Stimulated activated naive CD4-positive, alpha-beta T cell (primary cell): ENCODE data around the gene MAN1A1.

ENCODE experiments used
- DNase-seq, 6 experiments: peaks; one replicate each; lab custom pipeline; 2025; lab: John Stamatoyannopoulos, UW

The MAN1A1 gene

DNA sequence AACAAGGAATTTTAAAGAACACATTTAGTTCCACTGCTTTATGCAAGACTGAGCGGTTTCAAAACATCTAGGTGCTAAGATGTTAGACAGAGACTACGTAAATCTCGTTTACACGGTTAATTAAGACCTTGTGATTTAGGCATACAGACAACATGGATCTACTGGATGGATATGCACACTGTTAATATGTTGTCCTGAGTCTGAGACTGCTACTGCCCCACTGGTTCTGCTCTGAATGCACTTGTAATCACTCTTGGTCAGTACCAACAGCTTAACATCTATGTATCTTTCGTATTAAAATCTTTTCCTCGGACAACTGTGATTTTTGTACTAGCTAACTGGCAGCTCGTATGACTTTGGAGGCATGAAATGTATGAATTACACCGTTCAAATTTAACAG is 3.1 kb downstream of the MAN1A1 start:
- no peak for DNase-seq

DNA sequence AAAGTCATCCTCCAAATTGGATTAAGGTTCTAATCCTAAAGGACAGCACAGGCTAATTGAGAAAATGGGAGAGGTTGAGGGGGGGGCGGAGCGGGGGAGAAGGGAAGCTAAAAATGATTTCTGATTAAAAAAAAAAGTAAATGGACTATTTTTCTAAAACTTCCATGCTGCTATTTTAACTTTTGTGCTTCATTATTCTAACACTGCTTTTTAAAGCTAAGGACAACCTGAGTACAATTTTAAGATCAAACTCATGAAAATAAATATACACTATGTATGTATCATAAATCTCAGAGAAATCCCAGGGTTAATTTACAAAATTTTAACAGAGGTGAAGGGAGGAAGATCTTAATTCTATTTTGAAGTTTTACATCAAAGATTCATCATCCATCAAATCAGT is 4.4 kb downstream of the MAN1A1 start:
- DNase-seq = no peak

DNA sequence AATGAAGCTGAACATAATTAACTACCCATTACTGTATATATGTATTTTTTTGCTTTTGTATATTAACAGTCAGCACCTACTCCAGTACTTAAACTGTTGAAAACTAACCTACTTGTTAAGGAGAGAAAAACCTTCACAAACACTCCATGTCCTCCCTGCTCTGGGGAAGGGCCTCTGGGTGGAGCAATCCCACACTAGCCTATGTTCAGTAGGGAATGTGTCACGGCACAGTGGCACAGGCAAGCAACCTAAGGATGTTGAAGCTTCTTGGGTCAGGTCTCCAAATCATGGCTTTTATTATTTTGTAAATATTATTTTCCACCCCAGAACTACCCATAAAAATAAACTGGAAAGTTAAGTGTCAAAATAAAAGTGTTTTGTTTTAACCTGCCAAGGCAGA is 5.3 kb downstream of the MAN1A1 start:
- DNase-seq = no peak

DNA sequence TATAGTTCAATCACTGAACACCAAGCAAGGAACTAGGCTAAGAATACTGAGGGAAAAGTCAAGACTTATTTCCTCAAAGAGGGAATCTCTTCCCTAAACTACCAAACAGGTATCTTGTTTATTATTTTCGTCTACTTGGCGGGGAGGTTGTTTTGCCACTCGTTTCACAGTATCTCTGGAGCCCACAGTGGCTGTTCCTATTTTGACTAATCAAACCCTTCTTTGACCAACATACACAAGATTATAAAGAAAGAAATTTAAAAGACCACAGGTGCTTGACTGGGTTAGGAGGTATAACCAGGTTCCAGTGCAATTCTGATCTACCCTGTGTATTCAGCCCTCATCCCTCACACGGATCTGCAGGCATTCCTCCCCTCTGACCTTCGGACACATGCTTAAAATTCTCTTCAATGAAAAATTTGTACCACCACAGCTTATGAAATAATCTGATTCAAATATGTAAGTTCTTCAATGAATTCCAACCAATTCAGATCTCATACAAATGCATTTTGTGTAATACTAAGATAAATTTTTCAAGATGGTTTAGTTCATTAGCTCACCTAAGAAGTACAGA is 5.9 kb downstream of the MAN1A1 start:
- DNase-seq = no peak

DNA sequence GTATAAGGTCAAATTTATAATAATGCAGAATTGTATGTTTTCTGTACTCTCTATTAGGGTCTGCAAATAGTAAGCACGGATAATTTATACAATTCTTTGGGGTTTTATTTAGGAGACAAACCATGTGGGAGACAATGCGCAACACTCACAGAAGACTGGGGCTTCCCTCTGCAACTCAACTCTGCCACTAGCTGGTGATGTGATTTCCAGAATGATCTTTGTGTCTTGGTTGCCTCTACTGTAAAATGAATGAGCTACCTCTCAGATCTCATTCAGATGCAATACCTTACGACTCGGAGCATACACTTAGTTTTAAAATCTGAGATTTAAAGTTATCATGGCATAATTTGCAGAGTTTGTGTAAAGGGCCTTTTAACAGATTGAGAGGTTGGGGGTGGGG is 6.4 kb downstream of the MAN1A1 start:
- DNase-seq = no peak

DNA sequence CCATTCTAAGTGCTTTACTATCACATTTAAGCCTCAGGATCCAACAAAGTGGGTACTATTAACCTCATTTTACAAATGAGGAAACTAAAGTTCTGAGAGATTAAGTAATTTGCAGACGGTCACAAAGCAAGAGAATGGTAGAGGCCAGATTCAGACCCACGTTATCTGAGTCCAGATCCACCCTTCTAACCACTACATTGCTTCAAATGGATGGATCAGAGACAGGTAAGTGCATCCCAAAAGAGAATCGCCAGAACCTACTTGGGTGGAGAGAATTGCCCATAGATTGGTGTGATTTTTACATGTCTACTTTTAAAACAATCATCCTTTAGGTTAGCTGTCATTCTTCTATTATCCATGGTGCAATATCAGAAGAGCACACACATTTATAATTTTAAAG is 7.1 kb downstream of the MAN1A1 start:
- no peak for DNase-seq

DNA sequence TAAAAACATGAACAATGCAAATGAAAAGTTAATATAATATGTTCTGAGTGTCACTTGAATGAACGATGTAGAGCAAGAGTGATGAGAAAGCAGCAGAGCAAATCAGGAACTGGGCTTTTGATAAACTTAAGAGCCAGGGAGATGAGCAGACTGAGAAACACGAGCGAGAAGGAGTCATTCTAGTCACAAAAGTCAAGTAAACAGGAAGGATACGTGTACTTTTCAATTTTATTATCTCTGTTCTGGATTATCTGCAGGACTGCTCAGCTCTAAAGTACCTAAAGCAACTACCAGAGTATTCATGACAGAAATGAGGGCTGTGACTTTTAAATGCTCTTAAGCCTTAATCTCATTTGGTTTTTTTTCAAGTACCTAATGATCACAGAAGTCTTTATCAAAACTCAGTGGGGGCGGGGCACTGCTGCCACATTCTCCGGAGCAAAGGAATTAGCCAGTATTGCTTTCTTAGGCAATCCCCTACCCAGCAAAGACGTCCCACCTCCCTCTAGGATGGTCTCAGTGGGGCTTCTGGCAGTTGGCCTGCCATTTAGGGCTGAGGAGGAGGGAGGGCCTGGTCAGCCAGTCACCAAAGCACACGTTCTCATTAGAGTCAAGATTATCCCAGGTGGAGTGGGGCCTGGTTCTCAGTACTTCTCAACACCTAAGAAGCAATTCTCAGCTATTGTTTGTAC is 8.6 kb downstream of the MAN1A1 start:
- no peak for DNase-seq

DNA sequence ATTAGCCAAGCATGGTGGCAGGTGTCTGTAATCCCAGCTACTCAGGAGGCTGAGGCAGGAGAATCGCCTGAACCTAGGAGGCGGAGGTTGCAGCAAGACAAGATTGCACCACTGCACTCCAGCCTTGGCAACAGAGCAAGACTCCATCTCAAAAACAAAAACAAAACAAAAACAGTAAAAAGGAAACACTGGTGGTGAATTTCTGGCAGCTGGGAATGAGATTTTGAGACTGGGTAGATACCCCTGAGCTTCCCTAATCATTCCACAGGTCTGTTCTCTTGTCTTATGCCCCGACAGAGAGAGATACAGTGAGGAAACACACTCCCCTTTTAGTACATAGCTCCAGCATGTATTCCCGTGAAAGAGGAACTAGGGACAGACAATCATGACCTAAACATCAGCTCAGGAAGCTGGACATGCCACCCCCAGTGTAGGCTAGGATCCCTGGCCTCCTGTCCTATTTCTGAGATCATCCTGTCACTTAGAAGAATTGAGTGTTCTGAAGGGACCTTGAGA is 9.6 kb downstream of the MAN1A1 start:
- no peak for DNase-seq

DNA sequence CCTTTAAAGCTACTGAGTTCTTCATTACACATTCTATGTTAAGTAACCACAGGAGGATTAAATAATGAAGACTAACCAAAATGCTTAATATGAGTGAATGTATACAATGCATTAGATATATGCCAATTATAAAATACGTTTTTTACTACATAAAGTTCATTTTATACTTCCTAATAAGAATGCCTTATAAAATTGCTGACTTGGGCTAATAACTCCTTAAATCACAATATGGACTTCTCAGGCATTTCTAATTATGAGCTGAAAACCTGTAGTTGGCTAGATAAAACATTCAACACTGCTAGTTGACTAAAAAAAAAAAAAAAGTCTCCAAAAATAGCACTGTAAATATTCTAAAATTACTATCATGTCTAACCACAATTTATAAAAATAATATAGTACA is 11.8 kb downstream of the MAN1A1 start:
- DNase-seq = no peak

DNA sequence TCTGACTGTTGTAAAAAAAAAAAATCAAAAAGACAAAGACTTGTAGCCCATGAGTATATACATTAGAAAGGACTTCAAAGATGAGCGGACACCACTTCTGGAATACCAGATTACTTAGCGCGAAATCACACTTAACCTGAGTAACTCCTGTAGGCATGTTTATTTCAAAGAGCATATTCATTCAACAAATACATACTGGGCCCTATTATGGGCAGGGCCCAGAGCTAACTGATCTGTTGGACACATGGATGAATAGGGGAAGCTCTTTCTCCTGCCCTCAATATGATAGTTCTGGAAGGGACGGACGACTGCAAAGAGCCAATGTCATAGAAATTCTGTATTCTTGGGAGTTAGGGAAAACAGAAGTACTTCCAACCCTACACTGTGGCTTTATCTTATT is 12.3 kb downstream of the MAN1A1 start:
- DNase-seq = no peak

DNA sequence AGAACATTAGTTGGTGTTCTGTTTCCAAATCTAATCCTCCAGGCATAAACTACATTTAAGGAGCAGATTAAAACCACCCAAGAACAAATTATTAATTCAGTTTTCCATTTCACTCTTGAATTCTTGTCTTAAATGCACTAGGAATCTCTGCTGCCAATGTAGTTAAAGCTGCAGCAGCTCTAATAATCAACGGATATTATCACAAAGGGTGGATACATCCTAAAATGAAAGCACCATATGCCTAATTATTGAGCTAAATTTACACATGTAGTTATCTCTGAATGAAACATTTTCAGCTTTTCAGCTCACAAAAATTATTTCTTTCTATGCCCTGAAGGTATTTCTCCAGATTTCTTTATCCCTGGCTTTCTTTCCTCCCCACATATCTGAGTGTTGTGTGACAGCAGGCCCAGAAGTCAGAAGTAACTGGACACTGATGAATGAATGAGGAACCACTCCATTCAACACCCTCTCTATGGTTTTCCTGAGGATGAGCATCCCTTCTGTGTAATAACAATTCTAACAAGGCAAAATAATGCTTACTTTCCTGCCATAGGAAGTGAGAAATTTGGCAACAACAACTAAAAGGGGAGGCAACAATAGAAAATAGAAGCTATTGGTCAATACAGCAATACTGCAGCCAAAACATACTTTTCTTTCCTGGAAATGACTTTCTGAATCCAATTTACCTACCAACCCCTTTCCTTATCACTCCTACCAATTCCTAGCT is 14.9 kb downstream of the MAN1A1 start:
- no peak for DNase-seq

DNA sequence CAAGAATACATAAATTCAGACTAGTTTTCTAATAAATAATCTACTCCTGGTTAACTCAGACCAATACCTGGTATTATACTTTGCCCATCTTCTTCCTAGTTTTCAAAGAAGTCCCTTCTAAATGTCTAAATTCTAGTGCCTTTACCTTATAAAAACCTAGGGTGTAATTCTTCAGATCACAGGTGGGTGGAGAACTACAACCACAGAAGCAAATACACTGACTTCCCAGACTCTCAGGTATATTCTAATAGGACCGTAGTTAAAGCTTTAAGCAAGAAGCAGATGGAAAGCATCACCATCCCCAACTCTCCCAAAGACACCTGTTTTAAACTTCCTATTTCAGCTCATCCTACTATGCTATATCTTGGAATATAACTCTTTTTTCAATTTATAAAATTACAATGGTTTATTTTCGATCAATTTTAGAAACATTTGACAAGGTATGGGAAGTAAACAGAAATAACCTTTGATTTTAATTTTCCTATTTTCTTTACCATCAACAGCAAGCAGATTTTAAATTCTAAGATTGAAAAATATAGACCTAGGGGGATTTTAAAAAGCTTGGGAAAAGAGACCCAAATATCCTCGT is 15.8 kb downstream of the MAN1A1 start:
- peak in 3 of 6 experiments; percentile 32 to 41 (median 40) for DNase-seq

DNA sequence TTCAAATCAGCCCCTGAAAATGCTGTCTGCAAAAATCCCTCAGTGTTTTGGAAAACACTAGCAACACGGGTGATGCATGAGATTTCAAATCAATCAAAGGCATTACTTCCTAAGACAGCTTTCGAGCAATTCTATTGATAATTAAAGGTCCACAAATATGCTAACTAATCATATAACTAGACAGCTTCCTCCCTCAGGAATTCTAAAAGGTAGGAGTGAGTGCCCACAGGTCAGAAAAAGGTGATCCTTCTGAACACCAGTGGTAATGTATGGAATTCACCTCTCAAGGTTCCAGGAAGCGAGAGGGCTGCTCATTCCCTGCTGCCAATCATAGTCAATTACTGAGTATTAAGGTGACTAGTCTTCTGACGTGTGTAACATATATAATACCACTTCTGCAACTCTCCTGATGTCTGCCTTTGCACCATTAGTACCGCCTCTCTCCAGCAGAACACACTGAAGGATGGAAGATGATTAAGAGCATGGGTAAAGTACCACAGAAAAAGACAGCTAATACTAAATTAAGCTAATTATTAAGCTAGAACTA is 16.4 kb downstream of the MAN1A1 start:
- no peak for DNase-seq

DNA sequence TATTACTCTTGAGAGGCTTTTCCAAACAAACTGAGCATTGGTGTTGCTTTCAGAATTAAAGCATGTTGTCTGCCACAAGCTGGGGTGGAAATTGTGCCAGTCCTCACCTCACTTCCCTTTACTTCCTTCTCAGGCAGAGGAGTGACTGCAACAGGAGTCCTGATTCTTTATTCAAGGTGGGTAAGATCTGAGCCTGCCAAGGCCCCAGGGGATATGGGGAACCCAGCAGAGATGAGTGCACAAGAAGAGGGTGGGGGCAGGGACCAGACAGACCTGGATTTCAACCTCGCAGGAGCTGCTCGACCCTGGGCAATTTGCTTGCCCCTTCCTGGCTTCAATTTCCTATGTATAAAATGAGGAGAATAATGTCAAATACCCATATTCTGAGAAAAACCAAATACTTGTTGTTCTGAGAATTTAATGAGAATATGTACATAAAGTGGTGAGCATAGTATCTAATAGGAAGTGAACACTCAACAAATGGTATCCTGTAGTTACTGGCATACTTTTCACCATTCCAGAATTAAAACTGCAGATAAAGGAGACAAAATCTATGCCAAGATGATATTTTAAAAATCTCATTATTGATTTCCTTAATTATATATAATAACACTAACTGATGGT is 17.8 kb downstream of the MAN1A1 start:
- no peak for DNase-seq

DNA sequence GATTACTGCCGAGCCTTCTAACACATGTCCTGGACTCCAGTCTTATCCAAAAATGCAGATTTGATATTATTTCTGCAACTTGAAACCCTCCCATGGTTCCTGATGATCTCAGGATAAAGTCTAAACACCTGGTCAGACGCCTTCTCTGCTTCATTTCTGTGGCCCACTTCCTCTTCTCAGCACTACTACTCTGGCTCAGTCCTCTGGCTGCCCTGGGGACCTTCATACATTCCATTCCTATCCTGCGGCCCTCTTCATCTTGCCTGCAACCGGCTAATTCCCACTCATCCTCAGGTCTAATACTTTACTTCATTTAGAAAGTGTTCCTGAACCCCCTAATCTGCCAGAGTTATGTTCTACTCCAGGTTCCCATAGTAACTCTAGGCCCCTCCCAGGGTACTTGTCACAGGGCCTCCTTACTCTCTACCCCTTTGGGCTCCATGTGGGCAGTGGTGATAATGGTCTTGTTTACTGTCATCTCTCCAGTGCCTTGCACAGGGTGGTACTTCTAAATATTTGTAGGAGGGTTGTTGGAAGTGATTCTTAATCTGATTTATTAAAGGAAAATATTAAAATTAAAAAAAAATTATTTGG is 18.9 kb downstream of the MAN1A1 start:
- no peak for DNase-seq

DNA sequence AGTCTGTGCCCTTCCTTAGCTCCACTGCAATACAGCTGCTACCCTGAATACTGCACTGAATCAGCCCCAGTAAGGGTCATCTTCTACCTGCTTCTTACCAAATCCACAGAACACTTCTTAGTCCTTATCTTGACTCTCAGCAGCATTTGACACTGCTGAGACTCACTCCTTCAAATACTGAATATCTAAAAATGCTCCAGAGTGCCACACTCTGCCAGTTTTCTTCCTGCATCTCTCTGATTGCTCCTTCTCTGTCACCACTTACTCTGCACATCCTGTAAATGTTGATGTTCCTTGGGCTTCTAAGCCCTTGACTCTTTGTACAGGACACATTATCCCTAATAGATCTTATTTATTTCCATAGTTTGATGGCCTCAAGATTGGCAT is 19.8 kb downstream of the MAN1A1 start:
- DNase-seq = no peak

DNA sequence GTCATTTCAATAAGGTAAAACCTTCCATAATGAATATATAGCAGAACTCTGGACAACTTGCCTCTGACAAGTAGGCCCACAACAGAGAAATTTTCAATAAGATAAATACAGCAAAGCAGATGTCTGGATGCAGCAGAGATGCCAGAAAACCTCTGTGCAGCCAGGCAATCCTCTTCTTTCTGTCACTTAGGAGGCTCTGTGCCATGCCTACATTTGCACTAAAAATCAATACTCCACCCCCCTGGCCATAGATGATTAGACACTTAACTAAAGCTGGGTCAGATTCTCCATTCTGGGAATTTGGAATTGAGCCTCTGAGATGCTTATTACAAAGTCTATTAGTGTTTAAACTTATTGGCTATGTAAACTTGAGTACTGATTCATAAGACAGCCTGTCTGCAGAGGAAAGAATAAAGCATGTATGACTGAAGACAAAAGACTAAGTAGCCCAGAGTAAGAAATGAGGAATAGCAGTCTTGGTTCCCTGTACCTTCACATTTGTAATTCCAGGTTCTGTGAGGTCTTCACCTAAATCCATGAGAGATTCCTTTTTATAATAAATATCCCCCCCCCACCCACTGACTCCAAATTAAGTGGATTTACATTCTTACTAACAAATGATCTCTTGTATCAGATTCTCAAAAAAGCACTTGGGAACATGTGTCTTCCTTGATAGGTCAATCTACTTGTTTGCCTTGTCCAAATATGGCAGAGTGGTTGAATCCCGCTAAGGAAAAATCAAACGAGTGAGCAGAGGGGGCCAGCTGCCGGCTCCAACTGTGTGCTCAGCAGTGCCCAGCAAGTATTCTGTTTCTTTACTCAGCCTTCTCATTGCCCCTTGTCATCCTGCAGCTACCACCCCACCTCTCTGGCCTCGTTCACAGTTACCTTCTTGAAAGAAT is 20.4 kb downstream of the MAN1A1 start:
- no peak for DNase-seq

DNA sequence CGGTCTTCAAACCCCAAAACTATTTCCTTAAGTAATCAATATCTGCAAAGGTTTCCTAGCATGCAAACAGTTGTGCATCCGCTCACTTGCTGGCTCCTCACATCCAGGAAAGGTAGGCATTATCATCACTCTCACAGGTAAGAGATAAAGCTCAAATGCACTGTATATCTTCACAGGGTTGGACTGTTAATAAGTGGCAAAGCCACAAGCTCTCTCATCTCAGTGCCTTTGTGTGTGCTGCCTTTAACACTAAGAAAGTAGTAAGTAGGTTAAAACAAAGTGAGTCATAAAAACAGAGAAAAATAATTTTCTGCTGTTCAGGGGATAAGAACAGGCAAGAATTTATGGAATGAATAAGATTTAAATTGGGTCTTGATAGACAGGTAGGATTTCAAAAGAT is 21.3 kb downstream of the MAN1A1 start:
- DNase-seq = no peak

DNA sequence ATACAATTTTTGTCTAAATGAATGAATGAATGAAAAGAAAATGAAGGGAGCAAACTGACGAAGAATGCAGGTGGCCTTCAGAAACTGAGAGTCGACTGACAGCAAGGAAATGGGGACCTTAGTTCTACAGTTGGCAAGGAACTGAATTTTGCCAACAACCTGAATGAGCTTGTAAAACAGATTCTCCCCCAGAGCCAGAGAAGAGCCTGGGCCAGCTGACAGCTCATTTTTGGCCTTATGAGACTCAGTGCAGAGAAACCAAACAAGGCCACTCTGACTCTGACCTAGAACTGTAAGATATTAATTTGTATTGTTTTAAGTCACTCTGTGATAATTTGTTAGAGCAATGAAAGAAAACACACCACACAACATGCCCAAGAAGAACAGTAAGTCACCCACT is 21.8 kb downstream of the MAN1A1 start:
- no peak for DNase-seq

DNA sequence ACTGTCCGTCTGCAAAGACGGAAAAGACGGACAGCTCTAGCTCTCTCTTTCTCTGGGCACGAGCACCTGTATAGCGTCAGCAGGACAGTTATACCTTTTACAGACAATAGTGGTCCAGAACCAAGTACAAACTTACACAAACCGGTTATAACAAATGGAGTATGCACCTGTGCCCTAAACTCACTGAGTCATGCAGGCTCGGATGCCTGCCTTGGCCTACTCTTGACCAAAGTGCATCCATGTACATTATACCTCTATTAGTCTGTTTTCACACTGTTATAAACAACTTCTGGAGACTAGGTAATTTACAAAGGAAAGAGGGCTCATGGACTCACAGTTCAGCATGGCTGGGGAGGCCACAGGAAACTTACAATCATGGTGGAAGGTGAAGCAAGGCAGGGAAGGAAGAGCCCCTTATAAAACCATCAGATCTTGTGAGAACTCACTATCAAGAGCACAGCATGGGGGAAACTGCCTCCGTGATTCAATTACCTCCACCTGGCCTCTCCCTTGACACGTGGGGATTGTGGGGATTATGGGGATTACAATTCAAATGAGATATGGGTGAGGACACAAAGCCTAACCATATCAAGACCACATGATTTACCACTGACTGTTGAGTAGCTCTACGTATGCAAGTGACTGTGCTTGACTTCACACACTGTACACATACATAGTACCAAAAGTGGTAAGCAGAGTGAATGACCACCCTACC is 23.1 kb downstream of the MAN1A1 start:
- no peak for DNase-seq
